PC-9 (cell line): ENCODE data around the gene NFIA. TPM values are rescaled to one million over a fixed set of nuclear protein-coding genes. Genes with fewer than 3 reads are reported as not detected.
"Not testable (repeated sequence)": the region's sequence is repeated elsewhere in the genome, so short reads cannot be mapped to it uniquely, and the experiment has no call there.

ENCODE experiments used
- BruUV-seq: library from RNA; stranded (reverse); fragments of 400-500 nt; replicated peaks from 2 replicates; lab custom pipeline; 2021; lab: Mats Ljungman, UMichigan
- CTCF ChIA-PET: fragments of 300-600 bp; sonication (Branson Sonifier 250); formaldehyde crosslinking; loops from one replicate; lab custom pipeline; 2022; ENCODE audit warnings: antibody characterized with exemption; lab: Charles Lee
- POLR2A ChIA-PET: fragments of 300-600 bp; sonication (Branson Sonifier 250); formaldehyde crosslinking; loops from one replicate; lab custom pipeline; 2022; ENCODE audit warnings: antibody characterized with exemption; ENCODE audit not compliant: unreplicated experiment; lab: Charles Lee
- DNase-seq, 2 experiments: peaks; one replicate each; pipeline versions ENCODE4 v3.0.0 to v3.0.0-alpha.2; 2015 to 2022; ENCODE audit warnings: mixed read lengths in 1 of 2
- H2AFZ ChIP-seq: fragments of 200-600 bp; sonication (generic); 2 replicates; pipeline ENCODE4 v1.8.1; 2017; ENCODE audit warnings: antibody characterized with exemption
- H3F3A ChIP-seq: fragments of 200-600 bp; sonication (generic); 2 replicates; pipeline ENCODE4 v1.8.1; 2017; ENCODE audit warnings: antibody characterized with exemption, mild to moderate bottlenecking, low read depth; ENCODE audit not compliant: insufficient read depth
- H3K27ac ChIP-seq: fragments of 200-600 bp; sonication (generic); 2 replicates; pipeline ENCODE4 v1.6.1; 2016; ENCODE audit warnings: mixed run types
- H3K27me3 ChIP-seq: fragments of 200-600 bp; sonication (generic); 2 replicates; pipeline ENCODE4 v1.6.1; 2016; ENCODE audit warnings: low read depth, mixed run types; ENCODE audit not compliant: insufficient read depth
- H3K36me3 ChIP-seq: fragments of 200-600 bp; sonication (generic); 2 replicates; pipeline ENCODE4 v1.6.1; 2016; ENCODE audit warnings: low read depth, mixed run types
- H3K4me1 ChIP-seq: fragments of 200-600 bp; sonication (generic); replicated peaks from 2 replicates; pipeline ENCODE4 v1.6.1; 2016; ENCODE audit warnings: mixed run types; ENCODE audit not compliant: insufficient read depth
- H3K4me2 ChIP-seq: fragments of 200-600 bp; sonication (generic); 2 replicates; pipeline ENCODE4 v1.6.1; 2017; ENCODE audit warnings: mixed run types
- H3K4me3 ChIP-seq: fragments of 200-600 bp; sonication (generic); 2 replicates; pipeline ENCODE4 v1.6.1; 2016; ENCODE audit warnings: mixed run types
- H3K79me2 ChIP-seq: fragments of 200-600 bp; sonication (generic); 2 replicates; pipeline ENCODE4 v1.6.1; 2017; ENCODE audit warnings: low read depth, mixed run types
- H3K9me2 ChIP-seq: fragments of 200-600 bp; sonication (generic); 2 replicates; pipeline ENCODE4 v1.8.1; 2017; ENCODE audit warnings: mild to moderate bottlenecking; ENCODE audit not compliant: insufficient read depth
- H3K9me3 ChIP-seq: fragments of 200-600 bp; sonication (generic); 2 replicates; pipeline ENCODE4 v1.8.1; 2016; ENCODE audit warnings: low read depth; ENCODE audit not compliant: insufficient read depth
- H4K20me1 ChIP-seq: fragments of 200-600 bp; sonication (generic); 2 replicates; pipeline ENCODE4 v1.8.1; 2017; ENCODE audit not compliant: insufficient read depth
- EZH2 ChIP-seq: fragments of 200-600 bp; sonication (generic); IDR thresholded peaks from 2 replicates; pipeline ENCODE4 v1.8.0; 2017; ENCODE audit warnings: antibody characterized with exemption, low read depth
- intact Hi-C: fragments of 100-400 bp; cut with micrococcal nuclease; formaldehyde crosslinking; loops from one replicate; pipeline ENCODE4 v1.10.0; 2022; ENCODE audit not compliant: unreplicated experiment
- total RNA-seq: library from RNA; stranded (reverse); gene quantifications from 2 replicates; pipeline ENCODE4 v1.2.3, GENCODE V29; 2021
- TF ChIP-seq, protein P1 (sequence below): fragments of 200-600 bp; sonication (generic); conservative IDR thresholded peaks from 2 replicates; pipeline ENCODE4 v1.6.1; 2017; ENCODE audit warnings: mixed run types, antibody characterized with exemption, mild to moderate bottlenecking, moderate library complexity

NFIA gene
- total RNA-seq, 1 experiment from 2014 or later = 26.7 TPM

DNA sequence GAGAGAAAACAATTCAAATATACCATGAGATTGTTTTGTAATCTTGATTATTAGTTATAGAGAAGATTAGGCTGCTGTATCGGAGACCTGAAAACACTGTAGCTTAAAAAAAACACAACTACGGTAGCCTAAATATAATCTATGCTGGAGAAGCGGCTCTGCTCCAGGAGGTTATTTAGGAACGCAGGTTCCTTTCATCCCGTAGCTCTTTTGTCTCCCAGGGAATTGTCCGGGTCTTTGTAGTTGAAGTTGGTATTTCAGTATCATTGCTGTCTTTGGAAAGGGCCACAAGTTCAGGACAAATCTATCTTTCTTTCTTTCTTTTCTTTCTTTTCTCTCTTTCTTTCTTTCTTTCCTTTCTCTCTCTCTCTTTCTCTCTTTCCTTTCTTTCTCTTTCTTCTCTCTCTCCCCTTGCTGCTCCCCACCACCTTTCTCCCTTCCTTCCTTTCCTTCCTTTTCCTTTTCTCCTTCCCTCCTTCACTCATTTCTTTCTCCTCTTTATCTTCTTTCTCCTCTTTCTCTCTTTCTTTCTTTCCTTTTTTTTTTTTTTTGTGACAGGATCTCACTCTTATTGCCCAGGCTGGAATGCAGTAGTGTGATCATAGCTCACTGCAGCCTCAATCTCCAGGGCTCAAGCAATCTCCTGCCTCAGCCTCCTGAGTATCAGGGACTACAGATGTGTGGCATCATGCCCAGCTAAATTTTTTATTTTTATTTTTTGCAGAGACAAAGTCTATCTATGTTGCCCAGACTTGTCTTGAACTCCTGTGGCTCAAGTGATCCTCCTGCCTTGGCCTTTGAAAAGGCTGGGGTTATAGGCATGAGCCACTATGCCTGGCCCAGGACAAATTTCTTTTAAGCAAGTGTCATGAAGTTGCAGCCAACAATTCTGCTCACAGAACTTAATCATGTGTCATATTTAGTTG lies 10.9 kb upstream of the NFIA start:
- H3K27me3 ChIP-seq = no peaks in the 10 kb centered on the region
- H3K27ac ChIP-seq = no peak overlapping the region
- H2AFZ ChIP-seq = no peak overlapping the region
- POLR2A ChIA-PET = interaction anchor here (0.6 to 0.9 kb wide), 2 partner anchors 152 to 898 kb away, joined by 6 to 14 read pairs; no protein-coding TSS in a partner anchor
- H3K9me2 ChIP-seq = no peaks in the 10 kb centered on the region
- no peak overlapping the region for H3K4me2 ChIP-seq
- CTCF ChIA-PET = interaction anchor here (0.7 kb wide), 1 partner anchor 26 kb away, joined by 4 read pairs; no protein-coding TSS in a partner anchor
- H3K36me3 ChIP-seq = no peaks in the 10 kb centered on the region
- no peak for DNase-seq
- BruUV-seq = no TSS peak
- peaks cover 34% of the 10 kb centered on the region for H3K4me1 ChIP-seq
- no peak for TF ChIP-seq EZH2
- TF ChIP-seq, protein P1, sequence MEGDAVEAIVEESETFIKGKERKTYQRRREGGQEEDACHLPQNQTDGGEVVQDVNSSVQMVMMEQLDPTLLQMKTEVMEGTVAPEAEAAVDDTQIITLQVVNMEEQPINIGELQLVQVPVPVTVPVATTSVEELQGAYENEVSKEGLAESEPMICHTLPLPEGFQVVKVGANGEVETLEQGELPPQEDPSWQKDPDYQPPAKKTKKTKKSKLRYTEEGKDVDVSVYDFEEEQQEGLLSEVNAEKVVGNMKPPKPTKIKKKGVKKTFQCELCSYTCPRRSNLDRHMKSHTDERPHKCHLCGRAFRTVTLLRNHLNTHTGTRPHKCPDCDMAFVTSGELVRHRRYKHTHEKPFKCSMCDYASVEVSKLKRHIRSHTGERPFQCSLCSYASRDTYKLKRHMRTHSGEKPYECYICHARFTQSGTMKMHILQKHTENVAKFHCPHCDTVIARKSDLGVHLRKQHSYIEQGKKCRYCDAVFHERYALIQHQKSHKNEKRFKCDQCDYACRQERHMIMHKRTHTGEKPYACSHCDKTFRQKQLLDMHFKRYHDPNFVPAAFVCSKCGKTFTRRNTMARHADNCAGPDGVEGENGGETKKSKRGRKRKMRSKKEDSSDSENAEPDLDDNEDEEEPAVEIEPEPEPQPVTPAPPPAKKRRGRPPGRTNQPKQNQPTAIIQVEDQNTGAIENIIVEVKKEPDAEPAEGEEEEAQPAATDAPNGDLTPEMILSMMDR = no peak
- H3K79me2 ChIP-seq = no peaks in the 10 kb centered on the region; the same call in 1 of the 2 replicates
- no peaks in the 10 kb centered on the region for H3K9me3 ChIP-seq
- no peaks in the 10 kb centered on the region for H4K20me1 ChIP-seq
- peaks cover 18% of the 10 kb centered on the region; the same call in 1 of the 2 replicates for H3F3A ChIP-seq
- no peak overlapping the region for H3K4me3 ChIP-seq
- intact Hi-C loops = no loop called here

GRCh38 chr1:61073871-61074270 lies 8.5 kb upstream of the NFIA start:
- no peaks in the 10 kb centered on the region for H3K36me3 ChIP-seq
- H3K27ac ChIP-seq = no peak overlapping the region
- CTCF ChIA-PET = no interaction called here
- no peaks in the 10 kb centered on the region for H3K27me3 ChIP-seq
- no TSS peak for BruUV-seq
- peaks cover 25% of the 10 kb centered on the region; the same call in 1 of the 2 replicates for H3F3A ChIP-seq
- POLR2A ChIA-PET = no interaction called here
- intact Hi-C loops = no loop called here
- DNase-seq = no peak
- no peak overlapping the region for H2AFZ ChIP-seq
- H4K20me1 ChIP-seq = no peaks in the 10 kb centered on the region
- H3K79me2 ChIP-seq = no peaks in the 10 kb centered on the region; the same call in 1 of the 2 replicates
- H3K4me1 ChIP-seq = peaks cover 22% of the 10 kb centered on the region
- H3K4me3 ChIP-seq = no peak overlapping the region
- no peaks in the 10 kb centered on the region for H3K9me3 ChIP-seq
- no peak for TF ChIP-seq EZH2
- TF ChIP-seq, protein P1 = no peak
- no peaks in the 10 kb centered on the region for H3K9me2 ChIP-seq
- H3K4me2 ChIP-seq = no peak overlapping the region

DNA sequence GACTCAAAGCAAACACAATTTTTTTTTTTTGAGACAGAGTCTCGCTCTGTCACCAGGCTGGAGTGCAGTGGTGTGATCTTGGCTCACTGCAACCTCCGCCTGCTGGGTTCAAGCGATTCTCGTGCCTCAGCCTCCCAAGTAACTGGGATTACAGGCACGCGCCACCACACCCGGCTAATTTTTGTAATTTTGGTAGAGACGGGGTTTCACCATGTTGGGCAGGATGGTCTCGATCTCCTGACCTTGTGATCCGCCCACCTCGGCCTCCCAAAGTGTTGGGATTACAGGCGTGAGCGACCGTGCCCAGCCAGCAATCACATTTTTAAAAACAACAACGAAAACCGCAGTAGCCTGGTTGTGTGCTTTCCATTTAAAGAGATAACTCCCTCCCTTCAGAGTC lies 6.5 kb upstream of the NFIA start:
- BruUV-seq, H3K9me3 ChIP-seq, H3K27me3 ChIP-seq, H3K79me2 ChIP-seq, H3K36me3 ChIP-seq, H4K20me1 ChIP-seq, DNase-seq, H3K9me2 ChIP-seq, POLR2A ChIA-PET: not testable (repeated sequence)
- H3F3A ChIP-seq = peaks cover 30% of the 10 kb centered on the region; the same call in 1 of the 2 replicates
- H3K27ac ChIP-seq = peak overlapping the region; percentile 67; the same call in 1 of the 2 replicates
- H3K4me3 ChIP-seq = peak overlapping the region; percentile 68; the same call in 1 of the 2 replicates
- intact Hi-C loops = loop anchor here (1.0 to 5.0 kb wide), 6 partner anchors 26 to 666 kb away; partner anchors contain the start of gene PATJ
- peak overlapping the region; percentile 89 for H3K4me2 ChIP-seq
- H3K4me1 ChIP-seq = peaks cover 42% of the 10 kb centered on the region
- H2AFZ ChIP-seq = peak overlapping the region; percentile 84
- CTCF ChIA-PET = interaction anchor here (1.3 kb wide), 1 partner anchor 8 kb away, joined by 5 read pairs; no protein-coding TSS in a partner anchor
